Adrenal gland (tissue), 5 donors: ENCODE data around the gene FCHSD2.
"Not testable (repeated sequence)": the region's sequence is repeated elsewhere in the genome, so short reads cannot be mapped to it uniquely, and the experiment has no call there.

Source experiments
- CTCF ChIP-seq, 6 experiments: fragments of 450-650 bp in 4 of 6; fragments of 200-600 bp in 2 of 6; sonication (generic) in 1 of 6; IDR thresholded peaks; 1 replicate in 5 of 6; 2 replicates in 1 of 6; pipeline versions ENCODE4 v1.5.1 to v1.8.0; 2016 to 2021; ENCODE audit warnings: antibody characterized with exemption in 6 of 6, mild to moderate bottlenecking in 2 of 6, moderate library complexity in 1 of 6
- POLR2A ChIP-seq, 2 donors: fragments of 450-650 bp; IDR thresholded peaks; one replicate each; pipeline ENCODE4 v1.6.1; 2017; ENCODE audit warnings: antibody characterized with exemption in 2 of 2, mild to moderate bottlenecking in 2 of 2, moderate library complexity in 1 of 2
- donor health status: DM: no; HTN: no; CAD: no.

- not testable (repeated sequence) for TF ChIP-seq CTCF, POLR2A (IDR thresholded peaks at IDR 0.05)
Measured at GRCh38 chr11:72976522-72976892, 165.6 kb downstream of the FCHSD2 start.
